GM21717 (cell line): ENCODE data around the gene NINJ2.
"Not testable (repeated sequence)": the region's sequence is repeated elsewhere in the genome, so short reads cannot be mapped to it uniquely, and the experiment has no call there.

ENCODE experiments used
- ATAC-seq: cut with Tn5 transposase; IDR thresholded peaks from one replicate; pipeline ENCODE4 v1.9.1; 2021; ENCODE audit warnings: mild to moderate bottlenecking, moderate library complexity; ENCODE audit not compliant: unreplicated experiment

The NINJ2 gene, protein sequence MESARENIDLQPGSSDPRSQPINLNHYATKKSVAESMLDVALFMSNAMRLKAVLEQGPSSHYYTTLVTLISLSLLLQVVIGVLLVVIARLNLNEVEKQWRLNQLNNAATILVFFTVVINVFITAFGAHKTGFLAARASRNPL

DNA sequence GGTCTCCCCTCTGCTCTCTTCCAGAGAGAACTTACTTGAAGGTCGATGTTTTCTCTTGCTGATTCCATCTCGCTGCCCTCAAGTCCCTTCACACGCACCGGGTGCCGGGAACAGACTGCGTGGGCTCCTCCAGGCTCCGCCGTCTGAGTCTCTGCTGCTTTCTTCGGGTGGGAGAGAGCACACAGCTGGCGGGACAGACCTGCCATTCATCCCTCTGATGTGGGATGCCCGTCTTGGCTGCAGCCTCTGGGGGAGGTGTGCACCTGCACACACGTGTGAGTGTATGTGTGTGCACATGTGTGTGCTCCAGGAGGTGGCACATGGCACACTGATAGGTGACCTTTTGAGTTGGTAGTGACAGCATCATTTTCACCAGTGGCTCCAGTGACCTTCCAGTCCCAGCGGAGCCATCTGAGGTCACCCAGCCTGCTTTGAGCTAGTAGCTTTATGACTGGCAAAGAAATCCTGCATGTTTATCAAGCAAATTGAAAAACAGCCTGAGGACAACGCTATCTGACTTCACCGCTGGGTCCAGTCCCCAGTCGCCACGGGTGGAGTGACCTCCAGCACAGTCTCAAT lies at the start of gene NINJ2:
TSS of gene NINJ2 (minus strand) at position 153 of the 579 bp plus-strand sequence. CDS start at position 68, 85 bp downstream.
- ATAC-seq, result no peak

DNA sequence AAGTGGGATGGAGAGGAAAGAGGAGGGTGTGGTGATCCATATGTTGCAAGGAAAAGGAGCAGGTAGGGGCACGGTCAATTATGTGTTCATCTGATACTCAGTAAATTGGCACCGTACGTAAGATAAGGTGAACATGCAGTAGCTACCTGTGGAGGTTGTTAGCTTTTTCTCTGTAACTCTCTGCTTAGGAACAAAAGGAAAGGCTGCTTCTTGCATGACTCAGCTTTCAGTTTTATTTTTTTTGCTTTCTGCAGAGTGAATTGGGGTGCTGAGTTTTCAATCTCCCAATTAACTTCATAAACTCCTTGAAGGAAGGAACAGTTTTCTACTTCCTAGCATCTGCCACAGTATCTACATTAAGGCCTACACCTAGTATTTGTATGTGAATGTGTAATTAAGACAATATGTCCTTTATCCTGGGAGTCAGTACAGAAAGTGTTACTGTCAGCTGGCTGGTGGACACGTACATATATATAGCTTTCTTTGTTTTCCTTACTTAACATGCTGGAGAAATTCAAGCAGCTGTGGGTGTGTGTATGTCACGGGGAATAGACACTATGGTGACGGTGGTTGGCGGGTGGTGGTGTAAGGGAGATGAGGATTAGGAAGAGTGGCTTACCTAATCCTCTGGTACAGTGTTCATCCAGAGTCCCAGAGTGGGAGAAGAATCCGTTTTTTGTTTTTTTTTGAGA lies 49.1 kb upstream of the NINJ2 start:
- no peak for ATAC-seq

DNA sequence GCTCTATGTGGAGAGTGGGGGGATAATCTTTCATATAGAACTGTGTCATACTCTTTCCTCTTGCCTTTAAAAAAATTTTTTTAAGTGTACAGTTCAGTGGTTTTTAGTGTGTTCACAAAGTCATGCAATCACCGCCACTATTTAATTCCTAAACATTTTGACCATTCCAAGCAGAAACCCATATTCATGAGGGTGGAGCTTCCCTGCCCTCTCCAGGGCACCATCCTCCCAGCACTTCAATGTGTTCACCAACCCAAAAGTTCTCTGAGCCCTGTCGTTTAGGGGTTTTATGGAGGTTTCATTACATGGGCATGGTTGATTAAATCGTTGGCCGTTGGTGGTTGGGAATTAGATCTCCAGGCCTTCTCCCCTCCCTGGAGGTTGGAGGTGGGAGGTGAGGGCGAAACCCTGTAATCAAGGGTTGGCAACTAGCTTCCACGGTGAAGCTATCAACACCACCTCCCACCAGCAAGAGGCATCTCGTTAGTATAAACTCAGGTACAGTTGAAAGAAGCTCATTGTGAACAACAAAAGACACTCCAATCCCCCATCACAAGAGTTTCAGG lies 46.3 kb upstream of the NINJ2 start:
- ATAC-seq, result no peak

DNA sequence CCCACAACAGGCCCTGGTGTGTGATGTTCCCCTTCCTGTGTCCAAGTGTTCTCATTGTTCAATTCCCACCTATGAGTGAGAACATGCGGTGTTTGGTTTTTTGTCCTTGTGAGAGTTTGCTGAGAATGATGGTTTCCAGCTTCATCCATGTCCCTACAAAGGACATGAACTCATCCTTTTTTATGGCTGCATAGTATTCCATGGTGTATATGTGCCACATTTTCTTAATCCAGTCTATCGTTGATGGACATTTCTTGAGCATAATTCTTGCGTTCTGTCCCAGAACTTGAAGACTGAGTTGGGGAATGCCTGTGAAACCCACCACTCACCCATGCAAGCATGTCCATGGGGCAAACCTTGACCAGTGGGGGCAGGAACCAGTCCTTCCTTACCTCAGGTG lies 44.8 kb upstream of the NINJ2 start:
- not testable (repeated sequence) for ATAC-seq

DNA sequence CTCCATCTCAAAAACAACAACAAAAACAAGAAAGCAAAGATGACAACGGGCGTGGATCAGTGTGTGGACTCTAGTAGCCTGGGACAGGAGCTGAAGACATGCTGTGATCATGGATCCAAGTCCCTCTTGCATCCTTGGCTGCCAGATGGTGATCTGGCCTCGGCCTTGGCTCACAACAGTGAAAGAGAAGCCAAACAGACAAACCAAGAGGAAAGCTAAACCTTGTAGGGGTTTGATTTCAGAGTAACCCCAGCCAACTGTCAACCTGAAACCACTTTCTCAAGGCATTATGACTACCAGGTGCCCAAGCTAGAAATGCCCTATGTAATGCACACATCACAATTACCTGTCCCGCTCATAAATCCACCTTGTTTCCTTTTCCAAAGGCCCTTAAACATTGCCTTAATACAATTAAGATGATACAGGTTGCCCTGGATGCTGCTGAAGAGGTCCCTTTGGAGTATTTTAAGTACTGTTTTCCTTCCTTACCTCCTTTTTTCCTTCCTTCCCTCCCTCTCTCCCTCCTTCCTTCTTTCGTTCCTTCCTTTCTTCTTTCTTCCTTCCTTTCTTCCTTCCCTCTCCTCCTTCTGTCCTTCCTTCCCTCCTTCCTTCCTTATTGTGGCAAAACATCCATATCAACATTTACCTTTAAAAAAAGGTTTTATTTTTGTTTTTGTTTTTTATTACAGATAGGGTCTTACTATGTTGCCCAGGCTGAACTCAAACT lies 41.4 kb upstream of the NINJ2 start:
- ATAC-seq, result no peak

DNA sequence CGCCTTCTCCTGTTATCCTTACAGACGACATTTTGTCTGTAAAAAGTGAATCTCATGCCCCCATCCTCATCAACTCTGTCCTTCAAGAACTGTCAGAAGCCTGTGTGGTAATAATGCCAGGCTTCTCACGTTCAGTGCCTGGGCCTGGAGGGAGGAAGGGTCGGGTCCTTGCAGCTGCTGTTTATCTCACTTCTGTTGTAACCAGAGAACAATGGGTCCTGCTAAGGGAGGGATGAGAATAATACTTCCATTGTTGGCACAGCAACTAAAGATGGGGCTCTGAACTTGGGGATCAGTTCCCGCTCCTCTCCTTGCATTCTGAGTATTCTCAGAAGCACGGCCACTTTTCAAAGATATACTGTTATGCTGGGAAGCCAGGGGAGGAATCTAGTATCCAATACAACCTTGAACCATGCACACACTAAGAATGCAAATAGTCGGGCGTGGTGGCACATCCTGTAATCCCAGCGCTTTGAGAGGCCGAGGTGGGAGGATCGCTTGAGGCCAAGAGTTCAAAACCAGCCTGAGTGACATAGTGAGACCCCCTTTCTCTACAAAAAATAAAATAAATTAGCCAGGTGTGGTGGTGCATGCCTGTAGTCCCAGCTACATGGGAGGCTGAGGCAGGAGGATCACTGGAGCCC lies 38.8 kb upstream of the NINJ2 start:
- no peak for ATAC-seq

DNA sequence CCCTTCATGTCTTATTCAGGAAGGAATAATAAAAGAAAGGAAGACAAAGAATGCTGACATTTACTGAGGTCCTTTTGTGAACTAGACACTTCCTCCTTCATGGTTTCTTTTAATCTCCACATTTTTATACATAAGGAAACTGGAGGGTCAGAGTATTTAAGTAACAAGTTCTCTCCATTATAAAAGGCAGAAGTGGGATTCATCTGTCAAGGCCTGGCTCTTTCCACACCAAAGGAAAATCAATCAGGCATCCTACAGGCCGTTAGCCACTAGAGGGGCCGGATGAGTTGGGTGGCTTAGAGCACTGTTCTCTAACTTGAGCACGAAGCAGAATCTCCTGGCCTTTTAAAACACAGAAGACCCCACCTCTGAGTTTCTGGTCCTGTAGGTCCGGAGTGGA lies 36.8 kb upstream of the NINJ2 start:
- no peak for ATAC-seq

DNA sequence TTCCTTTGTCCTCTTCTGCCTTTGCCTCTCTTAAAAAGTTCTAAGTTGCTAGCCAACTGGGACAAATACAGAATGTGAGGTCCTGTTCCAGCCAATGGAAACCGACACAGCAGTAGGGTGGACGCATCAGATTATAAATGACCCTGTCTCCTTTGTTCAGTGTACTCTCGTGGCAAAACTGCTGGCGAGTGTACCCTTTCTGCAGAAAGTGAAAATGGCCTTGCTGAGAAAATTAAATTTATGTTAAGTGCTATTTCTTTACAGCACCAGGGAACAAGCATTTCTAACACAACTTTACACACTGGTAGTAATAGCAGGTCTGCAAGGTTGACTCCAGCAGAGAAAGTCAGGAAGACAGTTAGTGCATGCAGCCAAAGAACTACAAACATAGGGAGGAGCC lies 35.0 kb upstream of the NINJ2 start:
- ATAC-seq, result not testable (repeated sequence)

DNA sequence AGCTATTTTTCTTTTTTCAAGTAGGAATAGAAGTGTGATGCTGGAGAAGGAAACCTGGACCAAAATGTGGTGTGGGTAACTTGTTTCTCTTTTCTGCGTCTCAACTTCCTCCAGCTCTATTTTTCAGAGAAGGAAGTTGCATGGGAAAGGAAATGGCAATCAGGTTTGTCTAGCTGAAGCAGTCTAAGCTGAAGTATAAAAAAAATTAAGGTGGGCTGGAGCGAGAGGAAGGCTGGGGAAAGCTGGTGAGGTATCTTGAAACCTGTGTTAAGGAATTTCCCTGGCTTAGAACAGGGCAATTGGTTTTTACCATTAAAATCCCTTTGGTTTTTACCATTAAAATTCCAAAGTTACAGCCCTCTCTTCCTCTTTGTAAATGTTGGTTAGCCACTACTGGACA lies 34.2 kb upstream of the NINJ2 start:
- ATAC-seq, result no peak

DNA sequence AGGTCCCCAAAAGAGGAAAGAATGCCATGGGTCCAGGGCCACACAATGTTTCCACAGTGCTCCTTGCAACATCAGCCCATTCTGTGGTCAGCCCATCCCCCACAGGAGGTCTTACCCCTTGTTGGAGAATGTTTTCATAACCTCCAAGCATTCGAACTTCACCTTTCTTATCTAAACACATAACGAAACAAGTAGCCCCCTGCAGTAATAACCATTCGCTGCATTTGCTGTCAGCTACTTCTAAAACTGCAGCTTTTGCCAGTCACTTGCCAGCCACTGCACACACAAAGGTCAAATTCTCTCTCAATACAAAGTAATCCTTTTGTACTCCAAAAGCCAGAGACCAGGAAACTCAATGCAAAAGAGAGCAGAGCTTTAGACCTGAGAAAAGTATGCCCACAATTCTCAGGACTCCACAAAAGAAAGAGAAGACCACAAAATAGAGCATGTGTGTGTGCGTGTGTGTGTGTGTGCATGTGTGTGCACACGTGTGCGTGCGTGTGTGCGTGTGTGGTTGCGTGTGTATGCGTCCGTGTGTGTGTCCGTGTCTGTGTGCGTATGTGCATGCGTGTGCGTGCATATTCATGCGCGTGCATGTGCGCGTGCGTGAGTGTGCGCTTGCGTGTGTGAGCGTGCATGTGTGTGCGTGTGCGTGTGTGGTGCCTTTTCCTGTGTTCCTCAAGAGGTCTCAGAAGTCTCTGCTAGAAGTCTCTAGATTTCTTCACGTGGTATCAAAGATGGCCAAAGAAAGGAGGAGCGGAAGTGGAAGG lies 31.7 kb upstream of the NINJ2 start:
- no peak for ATAC-seq

DNA sequence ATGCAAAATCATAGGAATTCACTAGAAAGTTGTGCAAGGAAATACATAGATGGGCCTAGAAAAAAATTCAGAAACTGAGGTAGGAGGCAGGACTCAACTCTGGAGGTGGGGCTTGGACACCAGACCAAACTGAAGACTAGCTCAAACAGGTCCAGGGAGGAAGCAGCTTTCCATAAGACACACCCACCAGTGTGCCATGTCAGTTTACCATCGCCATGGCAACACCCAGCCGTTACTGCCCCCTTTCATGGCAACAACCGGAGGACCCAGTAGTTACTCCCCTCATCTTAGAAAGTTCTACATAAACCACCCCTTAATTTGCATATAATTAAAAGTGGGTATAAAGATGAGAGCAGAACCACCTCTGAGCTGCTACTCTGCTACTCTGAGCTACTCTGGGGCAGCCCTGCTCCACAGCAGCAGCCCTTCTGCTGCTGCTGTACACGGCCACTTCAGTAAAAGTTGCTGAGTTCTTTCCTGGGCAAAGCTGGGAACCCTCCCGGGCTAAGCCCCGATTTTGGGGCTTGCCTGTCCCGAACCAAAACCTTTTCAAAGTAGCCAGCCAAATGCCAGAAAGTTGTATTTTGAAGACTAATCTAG lies 30.8 kb upstream of the NINJ2 start:
- no peak for ATAC-seq

DNA sequence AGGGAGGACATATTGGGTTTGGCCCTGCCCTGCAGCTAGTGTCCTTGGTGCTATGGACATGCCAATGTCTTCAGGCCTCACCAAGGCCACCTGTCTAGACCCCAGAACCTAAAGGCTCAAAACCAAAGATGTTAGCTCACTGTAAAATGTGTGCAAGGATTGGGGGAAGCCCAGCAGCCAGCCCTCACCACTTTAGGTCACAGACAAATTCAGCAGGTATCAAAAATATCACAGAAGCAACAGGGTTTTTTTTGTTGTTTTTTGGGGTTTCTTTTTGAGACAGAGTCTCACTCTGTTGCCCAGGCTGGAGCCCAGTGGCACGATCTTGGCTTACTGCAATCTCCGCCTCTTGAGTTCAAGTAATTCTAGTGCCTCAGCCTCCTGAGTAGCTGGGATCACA lies 29.0 kb upstream of the NINJ2 start:
- ATAC-seq, result no peak

DNA sequence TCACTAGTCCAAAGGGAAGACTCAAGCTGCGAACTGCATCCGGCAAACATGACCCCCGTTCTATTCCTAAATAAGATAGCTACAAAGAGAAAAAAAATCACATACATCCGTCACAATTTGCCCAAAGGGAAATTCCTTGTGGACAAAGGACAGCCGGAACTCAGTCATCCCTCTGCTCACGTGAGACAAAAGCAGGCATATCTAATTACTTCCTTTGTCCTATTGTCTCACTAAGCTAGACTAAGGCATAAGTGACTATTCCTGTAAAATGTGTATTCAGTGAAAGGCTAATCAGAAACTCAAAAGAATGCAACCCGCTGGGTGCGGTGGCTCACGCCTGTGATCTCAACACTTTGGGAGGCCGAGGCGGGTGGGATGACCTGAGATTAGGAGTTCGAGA lies 27.2 kb upstream of the NINJ2 start:
- ATAC-seq, result no peak

DNA sequence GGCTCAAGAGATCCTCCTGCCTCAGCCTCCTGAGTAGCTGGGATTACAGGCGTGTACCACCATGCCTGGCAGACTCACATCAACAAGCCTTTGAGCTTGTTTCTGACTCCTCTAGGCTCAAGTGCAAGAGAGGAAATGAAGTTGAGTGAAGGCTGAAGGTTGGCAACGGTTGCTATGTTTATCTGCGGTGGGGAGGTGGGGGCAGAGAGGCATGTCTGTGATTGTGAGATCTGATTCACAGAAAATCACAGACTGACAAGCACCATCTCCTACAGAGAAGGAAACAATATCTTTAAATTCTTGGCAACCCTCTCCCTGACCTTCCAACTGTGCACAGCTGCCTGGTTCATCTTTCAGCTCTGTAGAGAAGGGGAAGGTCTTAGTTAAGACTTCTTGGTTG lies 22.1 kb upstream of the NINJ2 start:
- peak; percentile 56 for ATAC-seq

DNA sequence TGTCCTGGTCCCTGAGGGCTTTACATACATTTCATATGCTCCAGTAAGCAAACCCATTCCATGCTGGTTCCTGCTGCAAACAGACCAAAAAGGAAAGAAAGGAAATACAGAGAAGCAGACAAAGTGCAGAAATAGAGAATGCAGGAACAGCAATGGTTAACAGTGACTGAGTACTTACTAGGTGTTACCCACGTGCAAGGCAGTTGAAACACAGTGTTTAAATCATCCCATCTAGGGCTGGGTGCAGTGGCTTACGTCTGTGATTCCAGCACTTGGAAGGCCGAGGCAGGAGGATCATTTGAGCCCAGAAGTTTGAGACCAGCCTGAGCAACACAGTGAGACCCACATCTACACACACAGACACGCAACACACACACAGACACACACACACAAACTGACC lies 21.2 kb upstream of the NINJ2 start:
- ATAC-seq, result no peak

DNA sequence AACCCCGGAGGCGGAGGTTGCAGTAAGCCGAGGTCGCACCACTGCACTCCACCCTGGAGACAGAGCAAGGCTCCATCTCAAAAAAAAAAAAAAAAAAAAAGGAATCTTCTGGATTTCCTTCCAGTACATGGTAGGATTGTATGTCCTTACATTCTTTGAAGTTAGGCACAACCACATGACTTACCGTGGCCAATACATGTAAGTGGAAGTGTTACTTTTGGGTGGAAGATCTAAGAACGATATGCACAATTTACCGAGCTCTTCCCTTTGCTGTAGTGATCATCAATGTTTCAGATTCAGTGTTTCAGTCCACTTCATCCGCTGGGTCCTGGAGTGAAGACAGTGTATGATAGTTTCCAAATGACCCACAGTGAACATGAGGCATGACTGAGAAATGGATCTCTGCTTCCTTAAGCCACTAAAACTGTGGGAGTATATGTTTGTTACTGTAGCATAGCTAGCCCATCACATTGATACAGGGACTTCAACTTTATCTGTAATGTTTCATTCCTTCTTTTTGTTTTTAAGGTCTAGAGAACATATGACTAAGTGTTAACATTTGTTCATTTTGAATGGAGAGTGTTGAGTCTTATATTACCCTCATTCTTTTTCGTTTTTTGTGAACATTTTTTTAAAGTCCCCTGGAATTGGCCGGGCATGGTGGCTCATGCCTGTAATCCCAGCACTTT lies 18.5 kb upstream of the NINJ2 start:
- ATAC-seq, result no peak

DNA sequence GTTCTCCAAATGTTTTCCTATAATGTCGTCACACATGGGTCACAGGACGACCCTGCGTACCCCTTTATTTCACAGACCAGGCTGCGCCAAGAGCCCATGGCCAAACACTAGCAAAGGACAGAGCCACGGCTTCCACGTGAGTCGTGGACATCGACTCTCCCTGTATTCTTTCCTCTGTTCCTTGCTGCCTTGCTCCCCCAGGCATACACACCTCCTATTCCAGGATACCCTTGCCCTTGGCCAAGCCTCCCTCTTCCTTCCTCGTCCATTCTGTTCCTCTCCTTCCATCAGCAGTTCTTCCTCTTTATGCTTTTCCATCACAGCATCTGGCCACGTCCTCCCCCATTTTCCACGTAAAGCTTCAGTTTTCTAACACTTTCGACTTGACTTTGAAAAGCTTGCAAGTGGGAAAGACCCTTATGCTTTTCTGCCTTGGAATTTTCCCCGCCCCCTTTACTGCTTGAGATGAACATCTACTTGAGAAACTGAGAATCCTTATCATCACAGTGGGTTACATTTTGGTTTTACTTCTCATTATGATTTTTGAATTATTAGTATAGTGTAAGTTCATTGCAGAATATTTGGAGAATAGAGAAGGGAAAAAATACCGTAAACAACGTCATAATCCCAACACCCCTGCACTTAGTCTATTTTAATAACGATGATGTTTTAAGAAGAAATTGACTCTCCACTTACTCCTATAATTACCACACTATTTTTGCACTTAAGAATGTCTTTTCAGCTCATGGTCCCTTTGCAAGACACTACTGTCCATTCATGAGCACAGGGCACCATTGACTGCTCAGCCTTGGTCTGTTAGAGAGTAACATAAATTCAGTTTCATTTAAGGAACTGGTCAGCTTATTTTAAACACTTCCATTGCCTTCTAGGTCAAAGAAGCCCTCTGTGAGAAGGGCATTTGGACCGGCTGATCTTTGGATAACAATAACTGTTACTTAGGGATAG lies 15.8 kb upstream of the NINJ2 start:
- ATAC-seq, result no peak

DNA sequence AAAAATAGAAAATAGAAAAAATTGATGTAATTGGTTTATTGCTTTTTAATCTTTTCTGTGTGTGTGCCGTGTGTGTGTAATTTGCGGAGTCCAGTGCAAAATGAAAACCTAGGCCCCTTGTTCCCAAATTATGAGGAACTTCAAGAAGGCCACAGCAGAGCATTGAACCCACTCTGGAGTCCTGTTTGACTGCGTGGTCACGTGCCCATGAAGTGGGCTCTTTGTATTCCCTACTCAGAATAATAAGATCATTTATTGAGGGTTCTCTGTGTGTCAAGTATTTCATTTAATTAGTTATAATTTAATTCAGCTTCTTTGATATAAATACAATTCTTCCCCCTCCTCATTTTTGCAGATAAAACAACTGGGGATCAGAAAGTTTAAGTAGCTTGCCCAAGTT lies 12.3 kb upstream of the NINJ2 start:
- ATAC-seq, result no peak
